GM12891 (cell line): ENCODE results near the gene PCSK6.

ENCODE experiments used
- POLR2A ChIP-seq: IDR thresholded peaks from 2 replicates; pipeline ENCODE4 v1.6.1; 2011; ENCODE audit warnings: low read depth, low read length, control low read depth
- POLR2AphosphoS5 ChIP-seq: IDR thresholded peaks from 2 replicates; pipeline ENCODE4 v1.6.1; 2011; ENCODE audit warnings: low read depth, low read length, control low read depth
- POU2F2 ChIP-seq: IDR thresholded peaks from 2 replicates; pipeline ENCODE4 v1.6.1; 2011; ENCODE audit warnings: low read depth, mild to moderate bottlenecking, control low read depth, low read length, moderate library complexity
- TAF1 ChIP-seq: IDR thresholded peaks from 2 replicates; pipeline ENCODE4 v1.6.1; 2011; ENCODE audit warnings: low read depth, low read length, control low read depth

DNA sequence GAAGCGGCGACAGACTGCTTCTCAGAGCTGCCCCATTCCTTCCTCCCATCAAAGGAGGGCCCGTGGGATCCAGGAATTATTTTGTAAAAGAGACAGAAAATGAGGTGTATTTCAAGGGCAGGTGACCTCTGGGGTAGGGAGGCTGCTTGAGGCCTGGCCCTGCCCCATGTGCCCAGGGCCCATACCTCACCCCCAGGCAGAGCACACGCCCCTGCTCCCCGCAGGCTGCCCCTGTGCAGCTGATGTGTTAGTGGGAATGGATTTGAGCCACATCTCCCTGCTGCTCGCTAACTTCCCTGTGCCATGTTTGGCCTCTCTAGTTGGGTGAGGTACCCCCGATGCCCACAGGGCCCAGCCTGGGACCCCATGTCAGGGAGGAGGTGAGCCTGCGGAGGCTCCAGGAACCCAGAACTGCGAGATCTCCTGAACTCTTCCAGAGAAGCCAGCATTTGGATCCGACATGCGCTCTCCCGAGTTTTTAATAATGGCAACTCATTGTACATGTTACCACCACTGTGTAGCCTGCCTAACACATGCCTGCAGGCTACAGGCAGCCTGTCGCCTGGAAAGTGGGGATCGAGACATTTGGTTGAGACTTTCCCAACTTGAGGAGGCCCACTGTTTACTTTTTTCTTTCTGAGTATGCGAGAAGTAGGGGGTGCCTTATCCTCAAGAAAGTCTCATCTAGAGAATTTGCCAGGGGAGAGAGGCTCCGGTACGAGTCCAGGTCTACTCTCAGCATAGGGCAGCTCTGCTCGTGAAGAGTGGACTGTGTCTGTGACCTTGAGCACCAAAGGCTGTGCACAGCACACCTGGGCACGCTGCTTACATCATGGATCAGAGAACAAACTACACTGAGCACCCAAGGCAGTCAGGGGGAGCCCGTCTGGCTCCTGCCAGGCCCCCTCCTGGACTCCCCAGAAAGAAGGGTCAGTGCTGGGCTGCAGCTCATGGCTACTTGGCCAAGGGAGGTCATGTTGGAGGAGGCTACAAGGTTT is 36.1 kb downstream of the PCSK6 start:
- TF ChIP-seq POLR2AphosphoS5 (no peak), POLR2A (no peak), TAF1 (no peak), POU2F2 (no peak)
